HG02610 (cell line): ENCODE measurements around the gene INSC.

ENCODE experiments used
- ATAC-seq: cut with Tn5 transposase; IDR thresholded peaks from one replicate; pipeline ENCODE4 v1.9.1; 2021; ENCODE audit warnings: mild to moderate bottlenecking, moderate library complexity; ENCODE audit not compliant: unreplicated experiment

The INSC gene

GRCh38 chr11:15278128-15278527 lies 163.4 kb downstream of the INSC start:
- ATAC-seq = no peak

GRCh38 chr11:15280393-15280792 lies 165.7 kb downstream of the INSC start:
- no peak for ATAC-seq

GRCh38 chr11:15282754-15283153 lies 168.0 kb downstream of the INSC start:
- ATAC-seq = no peak

GRCh38 chr11:15286465-15286864 lies 171.7 kb downstream of the INSC start:
- no peak for ATAC-seq

- no peak for ATAC-seq
Observed at GRCh38 chr11:15288863-15289262, 174.1 kb downstream of the INSC start.

GRCh38 chr11:15289723-15290122 lies 175.0 kb downstream of the INSC start:
- ATAC-seq = no peak

GRCh38 chr11:15291885-15292284 lies 177.2 kb downstream of the INSC start:
- ATAC-seq = no peak

GRCh38 chr11:15293975-15294620 lies 179.4 kb downstream of the INSC start:
- no peak for ATAC-seq

- ATAC-seq = no peak
Observed at GRCh38 chr11:15295695-15296094, 181.0 kb downstream of the INSC start.
